ENCODE data around the gene ACTRT2. TPM values are rescaled to one million over a fixed set of nuclear protein-coding genes. Genes with fewer than 3 reads are reported as not detected.

ACTRT2 gene
- polyA plus RNA-seq, 3 donors, result not detected

GRCh38 chr1:3052501-3052900, 31.2 kb downstream of the ACTRT2 start:
- DNase-seq, result no peak

GRCh38 chr1:3053366-3053980, 32.2 kb downstream of the ACTRT2 start:
- DNase-seq, result no peak

GRCh38 chr1:3053986-3054385, 32.7 kb downstream of the ACTRT2 start:
- no peak for DNase-seq

- DNase-seq, result no peak
Measured at GRCh38 chr1:3054474-3054873, 33.2 kb downstream of the ACTRT2 start.

GRCh38 chr1:3055051-3055450, 33.8 kb downstream of the ACTRT2 start:
- DNase-seq, result no peak

GRCh38 chr1:3056641-3057040, 35.4 kb downstream of the ACTRT2 start:
- DNase-seq, result no peak

- no peak for DNase-seq
Measured at GRCh38 chr1:3058263-3059030, 37.2 kb downstream of the ACTRT2 start.

GRCh38 chr1:3060127-3060526, 38.9 kb downstream of the ACTRT2 start:
- DNase-seq, result no peak

GRCh38 chr1:3060601-3061551, 39.6 kb downstream of the ACTRT2 start:
- no peak for DNase-seq

- DNase-seq, result no peak
Measured at GRCh38 chr1:3061566-3061965, 40.3 kb downstream of the ACTRT2 start.

- no peak for DNase-seq
Measured at GRCh38 chr1:3061981-3062615, 40.8 kb downstream of the ACTRT2 start.

GRCh38 chr1:3062616-3063378, 41.5 kb downstream of the ACTRT2 start:
- DNase-seq, result no peak

GRCh38 chr1:3063379-3064295, 42.4 kb downstream of the ACTRT2 start:
- DNase-seq, result no peak

- no peak for DNase-seq
Measured at GRCh38 chr1:3064296-3064850, 43.1 kb downstream of the ACTRT2 start.

- DNase-seq, result no peak
Measured at GRCh38 chr1:3064901-3065300, 43.6 kb downstream of the ACTRT2 start.

- no peak for DNase-seq
Measured at GRCh38 chr1:3065396-3065795, 44.1 kb downstream of the ACTRT2 start.

GRCh38 chr1:3065797-3066196, 44.5 kb downstream of the ACTRT2 start:
- no peak for DNase-seq

- no peak for DNase-seq
Measured at GRCh38 chr1:3066250-3066711, 45.0 kb downstream of the ACTRT2 start.

- no peak for DNase-seq
Measured at GRCh38 chr1:3066826-3067225, 45.6 kb downstream of the ACTRT2 start.

- DNase-seq, result no peak
Measured at GRCh38 chr1:3067301-3067670, 46.0 kb downstream of the ACTRT2 start.
